Measurements from ENCODE around the gene SLC7A10. TPM values are rescaled to one million over a fixed set of nuclear protein-coding genes. Genes with fewer than 3 reads are reported as not detected.

Gene SLC7A10
- total RNA-seq, 1 experiment from 2014 or later: 2.9 TPM

DNA sequence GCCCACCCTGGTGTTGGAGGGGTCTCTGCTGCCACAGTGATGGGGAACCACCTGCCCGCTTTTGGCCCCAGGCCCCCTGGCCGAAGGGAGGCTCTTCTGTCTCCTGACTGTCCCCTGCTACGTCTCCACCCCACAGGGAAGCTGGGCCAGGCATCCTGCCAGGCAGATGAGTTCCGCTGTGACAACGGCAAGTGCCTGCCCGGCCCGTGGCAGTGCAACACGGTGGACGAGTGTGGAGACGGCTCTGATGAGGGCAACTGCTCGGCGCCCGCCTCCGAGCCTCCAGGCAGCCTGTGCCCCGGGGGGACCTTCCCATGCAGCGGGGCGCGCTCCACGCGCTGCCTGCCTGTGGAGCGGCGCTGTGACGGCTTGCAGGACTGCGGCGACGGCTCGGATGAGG, 20.5 kb downstream of the SLC7A10 start:
- H2AK5ac ChIP-seq (ENCODE audit: insufficient read length, low read length): no peak overlapping the region
- no peaks in the 10 kb centered on the region for H3K79me1 ChIP-seq (ENCODE audit: insufficient read depth, low read depth, low read length, poor library complexity, severe bottlenecking)
- no peak overlapping the region for H2BK120ac ChIP-seq (ENCODE audit: low read depth, low read length, poor library complexity, severe bottlenecking)
- Mint-ChIP-seq H3K36me3 (ENCODE audit: insufficient read depth in 1 of 3, low read depth in 3 of 3) (peaks cover 0 to 10% (median 8%) of the 10 kb centered on the region in 3 experiments; a peak in 6 of 7 replicates), H3K27me3 (ENCODE audit: low read depth) (no peaks in the 10 kb centered on the region; the same call in 1 of the 2 replicates), H3K4me1 (no peaks in the 10 kb centered on the region), H3K9me3 (no peaks in the 10 kb centered on the region), H3K4me3 (no peak overlapping the region), H3K27ac (no peak overlapping the region)
- H3K56ac ChIP-seq (ENCODE audit: insufficient read length, low read depth, low read length): no peak overlapping the region
- no peak overlapping the region for H3K23ac ChIP-seq (ENCODE audit: insufficient read length, low read depth, low read length)
- no peak overlapping the region for H3T11ph ChIP-seq (ENCODE audit: low read length)
- no peaks in the 10 kb centered on the region for H3K9me3 ChIP-seq (ENCODE audit: control insufficient read depth, low read depth, low read length)
- H3K14ac ChIP-seq (ENCODE audit: insufficient read depth, low read length): no peak overlapping the region
- no peak overlapping the region for H2AFZ ChIP-seq (ENCODE audit: low read length)
- H4K5ac ChIP-seq (ENCODE audit: insufficient read length, low read depth, low read length): no peak overlapping the region
- H3K9ac ChIP-seq (ENCODE audit: extremely low read depth, insufficient read length, low read length): no peak overlapping the region
- TF ChIP-seq, protein P1, sequence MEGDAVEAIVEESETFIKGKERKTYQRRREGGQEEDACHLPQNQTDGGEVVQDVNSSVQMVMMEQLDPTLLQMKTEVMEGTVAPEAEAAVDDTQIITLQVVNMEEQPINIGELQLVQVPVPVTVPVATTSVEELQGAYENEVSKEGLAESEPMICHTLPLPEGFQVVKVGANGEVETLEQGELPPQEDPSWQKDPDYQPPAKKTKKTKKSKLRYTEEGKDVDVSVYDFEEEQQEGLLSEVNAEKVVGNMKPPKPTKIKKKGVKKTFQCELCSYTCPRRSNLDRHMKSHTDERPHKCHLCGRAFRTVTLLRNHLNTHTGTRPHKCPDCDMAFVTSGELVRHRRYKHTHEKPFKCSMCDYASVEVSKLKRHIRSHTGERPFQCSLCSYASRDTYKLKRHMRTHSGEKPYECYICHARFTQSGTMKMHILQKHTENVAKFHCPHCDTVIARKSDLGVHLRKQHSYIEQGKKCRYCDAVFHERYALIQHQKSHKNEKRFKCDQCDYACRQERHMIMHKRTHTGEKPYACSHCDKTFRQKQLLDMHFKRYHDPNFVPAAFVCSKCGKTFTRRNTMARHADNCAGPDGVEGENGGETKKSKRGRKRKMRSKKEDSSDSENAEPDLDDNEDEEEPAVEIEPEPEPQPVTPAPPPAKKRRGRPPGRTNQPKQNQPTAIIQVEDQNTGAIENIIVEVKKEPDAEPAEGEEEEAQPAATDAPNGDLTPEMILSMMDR (conservative IDR thresholded peaks at IDR 0.05): no peak
- H4K8ac ChIP-seq (replicated peaks; ENCODE audit: insufficient read length, low read depth, low read length): no peak overlapping the region
- H3K27ac ChIP-seq (ENCODE audit: insufficient read length, low read depth, low read length): no peak overlapping the region
- no peaks in the 10 kb centered on the region for H3K79me2 ChIP-seq (ENCODE audit: insufficient read depth, low read length)
- H3K18ac ChIP-seq (ENCODE audit: insufficient read length, low read depth, low read length): no peak overlapping the region
- no peaks in the 10 kb centered on the region for H3K23me2 ChIP-seq (ENCODE audit: insufficient read length, low read depth, low read length, poor library complexity, severe bottlenecking)
- H3K4me1 ChIP-seq (ENCODE audit: insufficient read depth, low read length): no peaks in the 10 kb centered on the region
- H4K20me1 ChIP-seq (ENCODE audit: control insufficient read depth, insufficient read depth, insufficient read length): no peaks in the 10 kb centered on the region
- no peak overlapping the region for H2BK15ac ChIP-seq (ENCODE audit: low read depth, low read length)
- H2BK20ac ChIP-seq (ENCODE audit: low read depth, low read length, poor library complexity, severe bottlenecking): no peak overlapping the region
- WGBS (ENCODE audit: extremely low coverage, insufficient read length, low lambda C conversion rate): no CpG with 5 or more reads among the region's 27 CpGs
- H3K4me2 ChIP-seq (ENCODE audit: insufficient read depth, insufficient read length, low read length): no peak overlapping the region
- DNase-seq: no peak
- no peaks in the 10 kb centered on the region for H3K27me3 ChIP-seq (ENCODE audit: insufficient read depth, low read length)
- H2BK5ac ChIP-seq (ENCODE audit: insufficient read length, low read length): no peak overlapping the region
- no peak overlapping the region for H3K4ac ChIP-seq (ENCODE audit: low read depth, low read length)
- H2BK12ac ChIP-seq (ENCODE audit: insufficient read length, low read depth, low read length): no peak overlapping the region
- H4K91ac ChIP-seq (ENCODE audit: insufficient read length, low read depth, low read length): no peak overlapping the region
